Stimulated activated memory B cell treated with anti-CD40 and anti-IgM and Interleukin-4, amounts not matched to agents 10 μg/mL and 1 μg/mL and 100 μg/mL, for 72 hours (primary cell): ENCODE data around the gene CRACR2A.

Source experiments
- ATAC-seq: fragments of 150-1000 bp; cut with Tn5 transposase; 2 replicates; pipeline ENCODE4 v1.10.0; 2021
- H3K27ac Mint-ChIP-seq: one replicate; pipeline ENCODE4 v1.8.0; 2022; ENCODE audit warnings: mild to moderate bottlenecking, mixed read lengths
- H3K27me3 Mint-ChIP-seq: one replicate; pipeline ENCODE4 v1.8.0; 2022; ENCODE audit warnings: mixed read lengths
- H3K36me3 Mint-ChIP-seq: one replicate; pipeline ENCODE4 v1.8.0; 2022; ENCODE audit warnings: mixed read lengths
- H3K4me1 Mint-ChIP-seq: one replicate; pipeline ENCODE4 v1.8.0; 2022; ENCODE audit warnings: mixed read lengths
- H3K4me3 Mint-ChIP-seq: one replicate; pipeline ENCODE4 v1.8.0; 2022; ENCODE audit warnings: mild to moderate bottlenecking, moderate library complexity, mixed read lengths
- H3K9me3 Mint-ChIP-seq: one replicate; pipeline ENCODE4 v1.8.0; 2022; ENCODE audit warnings: mixed read lengths

The CRACR2A gene

GRCh38 chr12:3761116-3761735 lies 8.3 kb upstream of the CRACR2A start:
- Mint-ChIP-seq H3K27ac (no peak overlapping the region), H3K36me3 (peaks cover 14% of the 10 kb centered on the region), H3K9me3 (no peaks in the 10 kb centered on the region), H3K27me3 (no peaks in the 10 kb centered on the region), H3K4me3 (no peak overlapping the region), H3K4me1 (no peaks in the 10 kb centered on the region)
- ATAC-seq = no peak

- Mint-ChIP-seq H3K9me3 (no peaks in the 10 kb centered on the region), H3K4me1 (no peaks in the 10 kb centered on the region), H3K27me3 (no peaks in the 10 kb centered on the region), H3K36me3 (peaks cover 14% of the 10 kb centered on the region), H3K27ac (no peak overlapping the region), H3K4me3 (no peak overlapping the region)
- ATAC-seq = no peak
These were observed 7.0 kb upstream of the CRACR2A start for GRCh38 chr12:3759878-3760277.

GRCh38 chr12:3757261-3757660 lies 4.4 kb upstream of the CRACR2A start:
- no peak for ATAC-seq
- no peak overlapping the region for H3K4me3 Mint-ChIP-seq
- no peaks in the 10 kb centered on the region for H3K9me3 Mint-ChIP-seq
- peaks cover 13% of the 10 kb centered on the region for H3K4me1 Mint-ChIP-seq
- H3K27me3 Mint-ChIP-seq = no peaks in the 10 kb centered on the region
- H3K27ac Mint-ChIP-seq = no peak overlapping the region
- H3K36me3 Mint-ChIP-seq = peaks cover 8% of the 10 kb centered on the region

GRCh38 chr12:3755898-3756297 lies 3.0 kb upstream of the CRACR2A start:
- Mint-ChIP-seq H3K36me3 (peaks cover 12% of the 10 kb centered on the region), H3K9me3 (no peaks in the 10 kb centered on the region), H3K4me1 (peaks cover 26% of the 10 kb centered on the region), H3K27ac (no peak overlapping the region), H3K4me3 (no peak overlapping the region), H3K27me3 (no peaks in the 10 kb centered on the region)
- ATAC-seq = no peak

GRCh38 chr12:3753544-3754284 lies 805 bp upstream of the CRACR2A start:
- Mint-ChIP-seq H3K27ac (peak overlapping the region; percentile 95), H3K4me1 (peaks cover 37% of the 10 kb centered on the region), H3K4me3 (peak overlapping the region; percentile 84), H3K9me3 (no peaks in the 10 kb centered on the region), H3K27me3 (no peaks in the 10 kb centered on the region), H3K36me3 (peaks cover 14% of the 10 kb centered on the region)
- ATAC-seq = no peak

GRCh38 chr12:3752096-3752709 lies 706 bp downstream of the CRACR2A start:
- no peaks in the 10 kb centered on the region for H3K9me3 Mint-ChIP-seq
- H3K36me3 Mint-ChIP-seq = peaks cover 17% of the 10 kb centered on the region
- peak overlapping the region; percentile 95 for H3K27ac Mint-ChIP-seq
- peak overlapping the region; percentile 84 for H3K4me3 Mint-ChIP-seq
- ATAC-seq = peak; percentile 90
- H3K27me3 Mint-ChIP-seq = no peaks in the 10 kb centered on the region
- peaks cover 37% of the 10 kb centered on the region for H3K4me1 Mint-ChIP-seq

GRCh38 chr12:3751151-3752095 lies 1.5 kb downstream of the CRACR2A start:
- Mint-ChIP-seq H3K27ac (peak overlapping the region; percentile 95), H3K27me3 (no peaks in the 10 kb centered on the region), H3K9me3 (no peaks in the 10 kb centered on the region), H3K4me1 (peaks cover 37% of the 10 kb centered on the region), H3K36me3 (peaks cover 24% of the 10 kb centered on the region), H3K4me3 (peak overlapping the region; percentile 84)
- ATAC-seq = no peak

GRCh38 chr12:3750616-3751015 lies 2.3 kb downstream of the CRACR2A start:
- peaks cover 32% of the 10 kb centered on the region for H3K36me3 Mint-ChIP-seq
- H3K27me3 Mint-ChIP-seq = no peaks in the 10 kb centered on the region
- H3K4me3 Mint-ChIP-seq = no peak overlapping the region
- H3K27ac Mint-ChIP-seq = peak overlapping the region; percentile 95
- peaks cover 37% of the 10 kb centered on the region for H3K4me1 Mint-ChIP-seq
- no peaks in the 10 kb centered on the region for H3K9me3 Mint-ChIP-seq
- ATAC-seq = no peak

GRCh38 chr12:3748620-3749019 lies 4.3 kb downstream of the CRACR2A start:
- Mint-ChIP-seq H3K27ac (no peak overlapping the region), H3K9me3 (no peaks in the 10 kb centered on the region), H3K36me3 (peaks cover 46% of the 10 kb centered on the region), H3K27me3 (no peaks in the 10 kb centered on the region), H3K4me3 (no peak overlapping the region), H3K4me1 (peaks cover 38% of the 10 kb centered on the region)
- no peak for ATAC-seq

- no peaks in the 10 kb centered on the region for H3K27me3 Mint-ChIP-seq
- no peak for ATAC-seq
- peaks cover 51% of the 10 kb centered on the region for H3K36me3 Mint-ChIP-seq
- H3K4me1 Mint-ChIP-seq = peaks cover 34% of the 10 kb centered on the region
- H3K27ac Mint-ChIP-seq = no peak overlapping the region
- no peak overlapping the region for H3K4me3 Mint-ChIP-seq
- no peaks in the 10 kb centered on the region for H3K9me3 Mint-ChIP-seq
These were observed 4.8 kb downstream of the CRACR2A start for GRCh38 chr12:3747976-3748619.

GRCh38 chr12:3747543-3747942 lies 5.4 kb downstream of the CRACR2A start:
- no peak overlapping the region for H3K27ac Mint-ChIP-seq
- no peaks in the 10 kb centered on the region for H3K9me3 Mint-ChIP-seq
- no peak overlapping the region for H3K4me3 Mint-ChIP-seq
- no peak for ATAC-seq
- H3K4me1 Mint-ChIP-seq = peaks cover 34% of the 10 kb centered on the region
- no peaks in the 10 kb centered on the region for H3K27me3 Mint-ChIP-seq
- H3K36me3 Mint-ChIP-seq = peaks cover 57% of the 10 kb centered on the region

GRCh38 chr12:3746758-3747157 lies 6.2 kb downstream of the CRACR2A start:
- Mint-ChIP-seq H3K4me3 (no peak overlapping the region), H3K9me3 (no peaks in the 10 kb centered on the region), H3K27ac (no peak overlapping the region), H3K27me3 (no peaks in the 10 kb centered on the region), H3K36me3 (peaks cover 62% of the 10 kb centered on the region), H3K4me1 (peaks cover 26% of the 10 kb centered on the region)
- ATAC-seq = no peak

GRCh38 chr12:3745152-3745551 lies 7.8 kb downstream of the CRACR2A start:
- ATAC-seq = no peak
- H3K36me3 Mint-ChIP-seq = peaks cover 64% of the 10 kb centered on the region
- no peak overlapping the region for H3K4me3 Mint-ChIP-seq
- H3K9me3 Mint-ChIP-seq = no peaks in the 10 kb centered on the region
- H3K27me3 Mint-ChIP-seq = no peaks in the 10 kb centered on the region
- peaks cover 12% of the 10 kb centered on the region for H3K4me1 Mint-ChIP-seq
- H3K27ac Mint-ChIP-seq = no peak overlapping the region

GRCh38 chr12:3744229-3744901 lies 8.5 kb downstream of the CRACR2A start:
- Mint-ChIP-seq H3K9me3 (no peaks in the 10 kb centered on the region), H3K4me3 (no peak overlapping the region), H3K36me3 (peaks cover 60% of the 10 kb centered on the region), H3K27ac (no peak overlapping the region), H3K4me1 (peaks cover 9% of the 10 kb centered on the region), H3K27me3 (no peaks in the 10 kb centered on the region)
- ATAC-seq = no peak
